WERI-Rb-1 (cell line): ENCODE measurements around the gene STK11.
A peak's percentile ranks its signal among the peaks of the same experiment; 100 is the strongest.

Source experiments
- DNase-seq: peaks from one replicate; pipeline ENCODE4 v3.0.0-alpha.2; 2020
- H3K27ac ChIP-seq: fragments of 250-450 bp; sonication (Bioruptor Pico); 2 replicates; pipeline ENCODE4 v1.5.1; 2020; ENCODE audit warnings: mild to moderate bottlenecking, moderate library complexity
- H3K27me3 ChIP-seq: fragments of 250-450 bp; sonication (Bioruptor Pico); 2 replicates; pipeline ENCODE4 v1.5.1; 2021; ENCODE audit warnings: mild to moderate bottlenecking, low read depth, moderate library complexity; ENCODE audit not compliant: insufficient read depth, severe bottlenecking
- H3K36me3 ChIP-seq: fragments of 250-450 bp; sonication (Bioruptor Pico); 2 replicates; pipeline ENCODE4 v1.5.1; 2020; ENCODE audit warnings: mild to moderate bottlenecking, moderate library complexity
- H3K4me3 ChIP-seq: 2 replicates; pipeline ENCODE4 v1.5.1; 2011; ENCODE audit warnings: low read depth, mild to moderate bottlenecking, control low read depth, low read length
- H3K9me3 ChIP-seq: fragments of 250-450 bp; sonication (Bioruptor Pico); 2 replicates; pipeline ENCODE4 v1.5.1; 2021; ENCODE audit warnings: mild to moderate bottlenecking, moderate library complexity; ENCODE audit not compliant: severe bottlenecking
- TF ChIP-seq, protein P1 (sequence below): IDR thresholded peaks from 2 replicates; pipeline ENCODE4 v1.5.1; 2011; ENCODE audit warnings: low read depth, mild to moderate bottlenecking, control low read depth, inconsistent platforms, low read length

The STK11 gene

DNA sequence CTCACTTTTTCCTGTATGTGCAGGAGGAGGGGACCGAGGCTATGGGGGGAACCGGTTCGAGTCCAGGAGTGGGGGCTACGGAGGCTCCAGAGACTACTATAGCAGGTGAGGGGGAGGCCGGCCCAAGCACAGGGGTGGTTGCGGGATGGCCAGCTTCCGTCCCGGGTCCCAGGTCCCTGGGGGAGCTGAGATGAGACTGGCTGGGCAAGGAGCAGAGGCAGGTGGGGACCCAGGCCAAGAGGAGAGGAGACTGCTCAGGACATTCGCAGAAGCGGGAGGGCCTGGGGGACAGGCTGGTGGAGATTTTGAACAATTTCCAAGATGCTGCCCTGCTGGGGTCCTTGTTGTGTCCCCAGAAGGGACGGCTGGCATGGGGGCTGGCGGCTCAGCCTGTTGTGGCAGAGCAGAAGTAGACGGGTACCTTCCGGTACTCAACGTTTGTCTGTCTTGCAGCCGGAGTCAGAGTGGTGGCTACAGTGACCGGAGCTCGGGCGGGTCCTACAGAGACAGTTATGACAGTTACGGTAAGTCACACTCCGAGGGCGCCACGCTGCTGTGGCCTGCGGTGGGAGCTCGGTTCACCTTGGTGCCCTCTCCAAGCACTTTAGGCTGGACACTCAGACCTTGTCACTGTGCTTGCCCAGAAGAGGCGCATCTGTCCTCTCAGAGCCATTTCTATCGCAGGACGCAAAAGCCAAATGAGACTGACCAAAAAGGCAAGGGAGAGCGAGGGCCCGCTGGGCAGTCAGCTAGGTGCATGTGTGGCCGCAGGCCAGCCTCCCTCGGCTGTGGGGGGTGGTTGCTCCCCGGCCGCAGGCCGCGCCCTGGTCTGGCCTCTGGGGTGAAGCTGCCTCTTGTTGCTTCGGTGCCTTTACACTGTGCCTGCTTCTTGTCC is 66.2 kb downstream of the STK11 start:
- TF ChIP-seq, protein P1, sequence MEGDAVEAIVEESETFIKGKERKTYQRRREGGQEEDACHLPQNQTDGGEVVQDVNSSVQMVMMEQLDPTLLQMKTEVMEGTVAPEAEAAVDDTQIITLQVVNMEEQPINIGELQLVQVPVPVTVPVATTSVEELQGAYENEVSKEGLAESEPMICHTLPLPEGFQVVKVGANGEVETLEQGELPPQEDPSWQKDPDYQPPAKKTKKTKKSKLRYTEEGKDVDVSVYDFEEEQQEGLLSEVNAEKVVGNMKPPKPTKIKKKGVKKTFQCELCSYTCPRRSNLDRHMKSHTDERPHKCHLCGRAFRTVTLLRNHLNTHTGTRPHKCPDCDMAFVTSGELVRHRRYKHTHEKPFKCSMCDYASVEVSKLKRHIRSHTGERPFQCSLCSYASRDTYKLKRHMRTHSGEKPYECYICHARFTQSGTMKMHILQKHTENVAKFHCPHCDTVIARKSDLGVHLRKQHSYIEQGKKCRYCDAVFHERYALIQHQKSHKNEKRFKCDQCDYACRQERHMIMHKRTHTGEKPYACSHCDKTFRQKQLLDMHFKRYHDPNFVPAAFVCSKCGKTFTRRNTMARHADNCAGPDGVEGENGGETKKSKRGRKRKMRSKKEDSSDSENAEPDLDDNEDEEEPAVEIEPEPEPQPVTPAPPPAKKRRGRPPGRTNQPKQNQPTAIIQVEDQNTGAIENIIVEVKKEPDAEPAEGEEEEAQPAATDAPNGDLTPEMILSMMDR, result no peak
- Histone ChIP-seq H3K36me3 (peaks cover 59% of the 10 kb centered on the region), H3K27me3 (no peaks in the 10 kb centered on the region), H3K4me3 (no peak overlapping the region), H3K27ac (peak overlapping the region; percentile 1; the same call in 1 of the 2 replicates), H3K9me3 (no peaks in the 10 kb centered on the region)
- no peak for DNase-seq

DNA sequence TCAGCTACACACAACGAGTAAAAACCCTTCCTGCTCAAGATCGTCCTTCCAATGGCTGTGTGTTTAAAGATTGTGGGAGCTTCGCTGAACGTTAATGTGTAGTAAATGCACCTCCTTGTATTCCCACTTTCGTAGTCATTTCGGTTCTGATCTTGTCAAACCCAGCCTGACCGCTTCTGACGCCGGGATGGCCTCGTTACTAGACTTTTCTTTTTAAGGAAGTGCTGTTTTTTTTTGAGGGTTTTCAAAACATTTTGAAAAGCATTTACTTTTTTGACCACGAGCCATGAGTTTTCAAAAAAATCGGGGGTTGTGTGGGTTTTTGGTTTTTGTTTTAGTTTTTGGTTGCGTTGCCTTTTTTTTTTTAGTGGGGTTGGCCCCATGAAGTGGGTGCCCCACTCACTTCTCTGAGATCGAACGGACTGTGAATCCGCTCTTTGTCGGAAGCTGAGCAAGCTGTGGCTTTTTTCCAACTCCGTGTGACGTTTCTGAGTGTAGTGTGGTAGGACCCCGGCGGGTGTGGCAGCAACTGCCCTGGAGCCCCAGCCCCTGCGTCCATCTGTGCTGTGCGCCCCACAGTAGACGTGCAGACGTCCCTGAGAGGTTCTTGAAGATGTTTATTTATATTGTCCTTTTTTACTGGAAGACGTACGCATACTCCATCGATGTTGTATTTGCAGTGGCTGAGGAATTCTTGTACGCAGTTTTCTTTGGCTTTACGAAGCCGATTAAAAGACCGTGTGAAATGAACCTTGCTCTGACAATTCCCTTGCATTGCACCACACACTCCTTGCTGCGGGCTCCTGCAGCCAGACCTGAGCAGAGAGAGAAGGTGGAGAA is 67.1 kb downstream of the STK11 start:
- Histone ChIP-seq H3K27ac (peak overlapping the region; percentile 92; the same call in 1 of the 2 replicates), H3K4me3 (no peak overlapping the region), H3K9me3 (no peaks in the 10 kb centered on the region), H3K36me3 (peaks cover 62% of the 10 kb centered on the region), H3K27me3 (no peaks in the 10 kb centered on the region)
- DNase-seq, result no peak
- TF ChIP-seq, protein P1, result no peak

DNA sequence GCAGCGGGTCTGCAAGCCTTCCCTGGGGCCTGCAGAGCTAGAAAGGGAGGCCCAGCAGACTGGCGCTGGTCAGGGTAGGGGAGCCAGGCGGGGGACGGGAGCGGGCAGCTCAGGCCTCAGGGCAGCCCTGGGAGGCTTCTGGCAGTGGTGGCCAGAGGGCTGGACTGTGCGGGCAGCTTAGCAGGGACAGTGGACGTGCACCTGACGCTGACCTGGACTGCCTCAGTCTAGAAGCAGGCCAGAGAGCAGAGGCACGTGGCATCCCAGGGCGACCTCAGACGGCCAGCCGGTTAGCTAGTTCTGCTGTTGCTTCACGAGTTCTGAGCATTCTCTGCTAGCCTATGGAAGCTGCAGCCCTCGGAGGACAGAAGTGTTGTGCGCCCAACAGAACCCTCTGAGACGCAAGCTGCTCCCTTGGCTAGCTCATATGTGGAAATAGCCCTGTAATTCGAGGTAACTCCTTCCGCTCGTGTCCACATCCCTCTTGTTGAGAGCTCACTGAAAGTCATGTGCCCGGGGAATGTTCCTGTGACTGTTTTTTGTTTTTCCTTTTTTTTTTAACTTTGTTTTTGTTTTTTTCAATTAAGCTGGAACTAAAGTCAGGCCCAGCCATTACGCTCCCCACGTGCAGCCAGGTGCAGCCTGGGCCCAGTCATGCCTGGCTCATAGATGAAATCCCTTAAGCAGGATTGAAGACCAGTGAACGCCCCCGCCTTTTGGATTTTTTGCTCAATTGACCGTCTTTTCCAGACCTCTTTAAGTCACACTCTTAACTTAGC is 67.9 kb downstream of the STK11 start:
- Histone ChIP-seq H3K4me3 (no peak overlapping the region), H3K27me3 (no peaks in the 10 kb centered on the region), H3K36me3 (peaks cover 68% of the 10 kb centered on the region), H3K9me3 (no peaks in the 10 kb centered on the region), H3K27ac (peak overlapping the region; percentile 92)
- DNase-seq, result peak; percentile 52
- TF ChIP-seq, protein P1, result no peak

GRCh38 chr19:1274081-1274851 is 68.7 kb downstream of the STK11 start:
- DNase-seq, result no peak
- H3K36me3 ChIP-seq, result peaks cover 75% of the 10 kb centered on the region
- H3K4me3 ChIP-seq, result peak overlapping the region; percentile 33
- no peaks in the 10 kb centered on the region for H3K9me3 ChIP-seq
- H3K27ac ChIP-seq, result peak overlapping the region; percentile 92
- no peaks in the 10 kb centered on the region for H3K27me3 ChIP-seq
- TF ChIP-seq, protein P1, result no peak

- TF ChIP-seq, protein P1, result no peak
- peaks cover 79% of the 10 kb centered on the region for H3K36me3 ChIP-seq
- H3K9me3 ChIP-seq, result no peaks in the 10 kb centered on the region
- H3K4me3 ChIP-seq, result peak overlapping the region; percentile 33
- peak; percentile 30 for DNase-seq
- no peaks in the 10 kb centered on the region for H3K27me3 ChIP-seq
- H3K27ac ChIP-seq, result peak overlapping the region; percentile 92
Measured at GRCh38 chr19:1274852-1275259, 69.3 kb downstream of the STK11 start.
